ENCODE data around the gene CACNA1B. TPM values are rescaled to one million over a fixed set of nuclear protein-coding genes. Genes with fewer than 3 reads are reported as not detected.

CACNA1B gene
- total RNA-seq, 2 donors from 2014 or later: 3.6 to 7.9 TPM

GRCh38 chr9:137970098-137970497 lies 92.5 kb downstream of the CACNA1B start:
- Mint-ChIP-seq H3K4me3 (no peak overlapping the region), H3K4me1 (no peaks in the 10 kb centered on the region), H3K36me3 (ENCODE audit: low read depth) (no peaks in the 10 kb centered on the region), H3K27ac (no peak overlapping the region), H3K9me3 (no peaks in the 10 kb centered on the region), H3K27me3 (ENCODE audit: insufficient read depth) (no peaks in the 10 kb centered on the region)
- Histone ChIP-seq H3K4me1 (ENCODE audit: control insufficient read depth, insufficient read depth, low read length) (no peaks in the 10 kb centered on the region), H3K9me3 (ENCODE audit: control insufficient read depth, low read length) (peaks cover 4% of the 10 kb centered on the region), H3K9ac (ENCODE audit: extremely low read depth, low read length, poor library complexity, severe bottlenecking) (no peak overlapping the region), H3K27me3 (ENCODE audit: control insufficient read depth, insufficient read depth, low read length, poor library complexity, severe bottlenecking) (no peaks in the 10 kb centered on the region), H3K36me3 (ENCODE audit: control insufficient read depth, insufficient read depth, low read length) (no peaks in the 10 kb centered on the region), H3K27ac (ENCODE audit: low read depth, low read length) (no peak overlapping the region), H3K4me3 (ENCODE audit: low read length) (no peak overlapping the region)
- TF ChIP-seq CTCF (conservative IDR thresholded peaks at IDR 0.05): no peak
- no peak for DNase-seq

GRCh38 chr9:137970686-137971476 lies 93.3 kb downstream of the CACNA1B start:
- TF ChIP-seq CTCF (conservative IDR thresholded peaks at IDR 0.05): no peak
- Mint-ChIP-seq H3K9me3 (no peaks in the 10 kb centered on the region), H3K4me1 (no peaks in the 10 kb centered on the region), H3K36me3 (ENCODE audit: low read depth) (no peaks in the 10 kb centered on the region), H3K4me3 (no peak overlapping the region), H3K27ac (no peak overlapping the region), H3K27me3 (ENCODE audit: insufficient read depth) (no peaks in the 10 kb centered on the region)
- H3K4me3 ChIP-seq (ENCODE audit: low read length): no peak overlapping the region
- DNase-seq: no peak
- H3K4me1 ChIP-seq (ENCODE audit: control insufficient read depth, insufficient read depth, low read length): no peaks in the 10 kb centered on the region
- H3K36me3 ChIP-seq (ENCODE audit: control insufficient read depth, insufficient read depth, low read length): no peaks in the 10 kb centered on the region
- peaks cover 4% of the 10 kb centered on the region for H3K9me3 ChIP-seq (ENCODE audit: control insufficient read depth, low read length)
- H3K9ac ChIP-seq (ENCODE audit: extremely low read depth, low read length, poor library complexity, severe bottlenecking): no peak overlapping the region
- H3K27ac ChIP-seq (ENCODE audit: low read depth, low read length): no peak overlapping the region
- WGBS, 2 experiments (ENCODE audit: insufficient coverage in 1 of 2, insufficient read length in 1 of 2): 87 to 98% methylated on average over 11 to 18 of the region's 18 CpGs
- H3K27me3 ChIP-seq (ENCODE audit: control insufficient read depth, insufficient read depth, low read length, poor library complexity, severe bottlenecking): no peaks in the 10 kb centered on the region

- H3K36me3 ChIP-seq (ENCODE audit: control insufficient read depth, insufficient read depth, low read length): no peaks in the 10 kb centered on the region
- no peak overlapping the region for H3K4me3 ChIP-seq (ENCODE audit: low read length)
- H3K27ac ChIP-seq (ENCODE audit: low read depth, low read length): no peak overlapping the region
- no peaks in the 10 kb centered on the region for H3K4me1 ChIP-seq (ENCODE audit: control insufficient read depth, insufficient read depth, low read length)
- Mint-ChIP-seq H3K9me3 (no peaks in the 10 kb centered on the region), H3K4me3 (no peak overlapping the region), H3K27ac (no peak overlapping the region), H3K4me1 (no peaks in the 10 kb centered on the region), H3K36me3 (ENCODE audit: low read depth) (no peaks in the 10 kb centered on the region), H3K27me3 (ENCODE audit: insufficient read depth) (no peaks in the 10 kb centered on the region)
- peaks cover 4% of the 10 kb centered on the region for H3K9me3 ChIP-seq (ENCODE audit: control insufficient read depth, low read length)
- WGBS, 2 experiments (ENCODE audit: insufficient coverage in 1 of 2, insufficient read length in 1 of 2): 85 to 98% methylated on average over 9 to 16 of the region's 16 CpGs
- H3K9ac ChIP-seq (ENCODE audit: extremely low read depth, low read length, poor library complexity, severe bottlenecking): no peak overlapping the region
- no peak for TF ChIP-seq CTCF (conservative IDR thresholded peaks at IDR 0.05)
- DNase-seq: peak; percentile 32
- no peaks in the 10 kb centered on the region for H3K27me3 ChIP-seq (ENCODE audit: control insufficient read depth, insufficient read depth, low read length, poor library complexity, severe bottlenecking)
Observed at GRCh38 chr9:137971477-137972138, 94.0 kb downstream of the CACNA1B start.

All from endodermal cell (in vitro differentiated cells).